CD8-positive, alpha-beta memory T cell (primary cell): ENCODE data around the gene FGFR1OP2. TPM values are rescaled to one million over a fixed set of nuclear protein-coding genes. Genes with fewer than 3 reads are reported as not detected.

Experiments used
- CTCF ChIA-PET: fragments of 350-600 bp; sonication (Branson Sonifier 250); formaldehyde crosslinking; loops from one replicate; lab custom pipeline; 2021; ENCODE audit warnings: antibody characterized with exemption; lab: Charles Lee
- POLR2A ChIA-PET: fragments of 350-600 bp; sonication (Branson Sonifier 250); formaldehyde crosslinking; loops from one replicate; lab custom pipeline; 2021; ENCODE audit warnings: antibody characterized with exemption; lab: Charles Lee
- DNase-seq, 5 donors: peaks; one replicate each; pipeline versions ENCODE4 v3.0.0 to v3.0.0-alpha.2; 2020 to 2022; ENCODE audit warnings: mixed read lengths in 1 of 5
- H3K27ac ChIP-seq: one replicate; pipeline ENCODE4 v1.7.0; 2013; ENCODE audit warnings: low read depth, mild to moderate bottlenecking, low read length, moderate library complexity
- H3K27me3 ChIP-seq: 2 replicates; pipeline ENCODE4 v1.7.0; 2013; ENCODE audit warnings: low read length, mild to moderate bottlenecking; ENCODE audit not compliant: insufficient read depth, poor library complexity, severe bottlenecking
- H3K36me3 ChIP-seq: 2 replicates; pipeline ENCODE4 v1.7.0; 2013; ENCODE audit warnings: mild to moderate bottlenecking, low read length, moderate library complexity; ENCODE audit not compliant: insufficient read depth
- H3K4me1 ChIP-seq: 2 replicates; pipeline ENCODE4 v1.7.0; 2013; ENCODE audit warnings: mild to moderate bottlenecking, low read length, moderate library complexity; ENCODE audit not compliant: insufficient read depth
- H3K4me3 ChIP-seq: 2 replicates; pipeline ENCODE4 v1.7.0; 2013; ENCODE audit warnings: mild to moderate bottlenecking, low read length
- H3K9me3 ChIP-seq: 2 replicates; pipeline ENCODE4 v1.7.0; 2013; ENCODE audit warnings: mild to moderate bottlenecking, low read length
- H3K27ac Mint-ChIP-seq, 8 donors: one replicate each; pipeline ENCODE4 v1.8.0; 2020 to 2021; ENCODE audit warnings: mixed read lengths in 8 of 8, mild to moderate bottlenecking in 6 of 8, inconsistent platforms in 3 of 8, moderate library complexity in 3 of 8
- H3K27me3 Mint-ChIP-seq, 2 donors: one replicate each; pipeline ENCODE4 v1.8.0; 2020 to 2021; ENCODE audit warnings: mixed read lengths in 2 of 2, mild to moderate bottlenecking in 1 of 2, moderate library complexity in 1 of 2
- H3K36me3 Mint-ChIP-seq, 3 donors: one replicate each; pipeline ENCODE4 v1.8.0; 2020 to 2021; ENCODE audit warnings: mixed read lengths in 3 of 3, inconsistent platforms in 1 of 3, mild to moderate bottlenecking in 1 of 3
- H3K4me1 Mint-ChIP-seq, 3 donors: one replicate each; pipeline ENCODE4 v1.8.0; 2020 to 2021; ENCODE audit warnings: mixed read lengths in 3 of 3, inconsistent platforms in 1 of 3, mild to moderate bottlenecking in 1 of 3
- H3K4me3 Mint-ChIP-seq, 7 donors: one replicate each; pipeline ENCODE4 v1.8.0; 2020 to 2021; ENCODE audit warnings: mixed read lengths in 7 of 7, mild to moderate bottlenecking in 6 of 7, moderate library complexity in 4 of 7, inconsistent platforms in 2 of 7
- H3K9me3 Mint-ChIP-seq, 5 donors: one replicate each; pipeline ENCODE4 v1.8.0; 2020 to 2022; ENCODE audit warnings: mixed read lengths in 5 of 5, mild to moderate bottlenecking in 3 of 5, moderate library complexity in 2 of 5, inconsistent platforms in 1 of 5
- polyA plus RNA-seq: library from polyadenylated mRNA; unstranded; fragments of 300-500 nt; fragmentation: Illumina TruSeq; gene quantifications from one replicate; pipeline ENCODE4 v1.2.3, GENCODE V29; 2021
- total RNA-seq, 2 experiments: library from RNA; stranded (reverse); gene quantifications; one replicate each; pipeline ENCODE4 v1.2.3, GENCODE V29; 2021

The FGFR1OP2 gene
- total and polyA plus RNA-seq, 3 experiments from 2014 or later: 50.4 to 103 (median 54.7) TPM

DNA sequence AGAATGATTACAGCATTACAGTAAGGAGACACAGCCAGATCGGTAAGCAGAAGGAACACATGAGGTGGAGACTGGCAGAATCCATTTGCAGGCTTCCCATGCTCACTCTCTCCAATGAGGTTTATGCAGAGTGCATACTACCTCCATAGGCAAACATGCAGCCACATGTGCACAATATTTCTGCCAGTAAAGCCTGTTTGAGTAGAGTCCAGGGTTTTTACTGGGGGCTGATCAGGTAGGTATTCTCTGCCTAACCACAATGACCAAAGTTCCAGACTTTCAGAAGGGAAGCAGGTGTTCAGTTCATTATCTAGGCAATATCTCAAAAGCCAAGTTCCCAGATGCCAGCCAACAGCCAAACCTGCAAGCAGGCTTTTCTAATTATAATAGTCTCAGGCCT lies 31.6 kb upstream of the FGFR1OP2 start:
- Mint-ChIP-seq H3K36me3 (peaks cover 29 to 86% (median 37%) of the 10 kb centered on the region in 3 donors), H3K9me3 (peaks cover 0 to 7% (median 0%) of the 10 kb centered on the region in 5 donors), H3K4me1 (peaks cover 2 to 26% (median 7%) of the 10 kb centered on the region in 3 donors), H3K4me3 (no peak overlapping the region), H3K27ac (peak overlapping the region in 6 of 8 donors; percentile 0 to 61 (median 46)), H3K27me3 (no peaks in the 10 kb centered on the region)
- Histone ChIP-seq H3K4me3 (no peak overlapping the region), H3K27me3 (no peaks in the 10 kb centered on the region), H3K9me3 (no peaks in the 10 kb centered on the region), H3K36me3 (peaks cover 11% of the 10 kb centered on the region), H3K4me1 (no peaks in the 10 kb centered on the region), H3K27ac (no peak overlapping the region)
- ChIA-PET POLR2A (no interaction called here), CTCF (no interaction called here)
- no peak for DNase-seq

DNA sequence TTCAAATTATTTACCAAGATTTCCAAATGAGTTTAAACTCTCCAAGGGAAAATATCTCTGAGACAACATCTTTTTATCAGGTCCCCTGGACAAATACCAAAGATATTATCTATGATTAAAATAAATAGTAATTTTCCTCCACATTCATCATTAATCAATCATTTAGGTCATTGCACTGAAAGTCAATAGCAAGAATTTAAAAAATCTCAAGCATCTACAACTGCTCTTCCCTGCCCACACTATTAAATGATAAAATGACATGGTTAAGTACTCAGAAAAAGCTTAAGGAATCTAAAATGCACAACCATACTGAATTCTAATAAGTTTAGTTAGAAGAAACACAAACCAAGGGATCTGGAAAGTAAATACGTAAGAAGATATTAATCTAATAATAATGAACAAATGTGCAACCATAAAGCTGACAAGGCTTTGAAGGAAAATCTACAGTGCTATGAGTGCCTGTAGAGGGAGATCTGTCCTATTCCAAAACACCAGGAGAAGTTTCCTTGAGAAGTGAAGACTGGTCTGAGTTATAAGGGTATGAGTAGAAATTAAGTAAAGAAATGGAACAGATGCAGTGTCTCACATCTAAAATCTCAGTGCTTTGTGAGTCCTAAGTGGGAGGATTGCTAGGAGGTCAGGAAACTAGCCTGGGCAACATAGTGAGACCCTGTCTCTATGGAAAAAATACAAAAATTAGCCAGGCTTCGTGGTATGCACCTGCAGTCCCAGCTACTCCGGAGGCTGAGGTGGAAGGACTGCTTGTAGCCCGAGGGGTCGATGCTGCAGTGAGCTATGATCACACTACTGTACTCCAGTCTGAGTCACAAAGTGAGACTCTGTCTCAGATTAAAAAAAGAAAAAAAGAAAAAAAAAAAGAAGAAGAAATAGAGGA lies 19.7 kb upstream of the FGFR1OP2 start:
- Mint-ChIP-seq H3K36me3 (peaks cover 6 to 67% (median 30%) of the 10 kb centered on the region in 3 donors), H3K9me3 (no peaks in the 10 kb centered on the region), H3K27me3 (no peaks in the 10 kb centered on the region), H3K27ac (no peak overlapping the region), H3K4me3 (no peak overlapping the region), H3K4me1 (no peaks in the 10 kb centered on the region)
- Histone ChIP-seq H3K36me3 (peaks cover 12% of the 10 kb centered on the region), H3K27ac (no peak overlapping the region), H3K27me3 (no peaks in the 10 kb centered on the region), H3K4me1 (no peaks in the 10 kb centered on the region), H3K4me3 (no peak overlapping the region), H3K9me3 (no peaks in the 10 kb centered on the region)
- no peak for DNase-seq
- POLR2A ChIA-PET: interaction anchor here (0.7 kb wide), 1 partner anchor 13 kb away, joined by 3 read pairs; no protein-coding TSS in a partner anchor
- CTCF ChIA-PET: interaction anchor here (1.1 to 1.7 kb wide), 3 partner anchors 33 to 63 kb away, joined by 3 to 4 read pairs (median 3); no protein-coding TSS in a partner anchor

DNA sequence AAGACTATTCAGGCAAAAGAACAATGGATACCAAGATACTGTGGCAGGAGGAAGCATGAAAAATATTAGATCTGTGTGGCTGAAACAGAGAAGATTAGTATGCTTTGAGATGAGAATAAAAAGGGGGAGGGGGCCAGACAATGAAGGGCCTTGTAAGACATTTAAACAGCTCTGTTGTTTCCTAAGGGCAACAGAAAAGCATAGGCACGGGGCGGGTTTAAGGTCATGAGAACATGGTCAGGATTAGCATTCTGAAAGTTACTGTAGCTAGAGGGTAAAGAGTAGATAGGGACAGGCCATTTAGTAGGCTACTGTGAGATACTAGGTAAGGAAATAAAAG lies 19.1 kb upstream of the FGFR1OP2 start:
- peaks cover 12% of the 10 kb centered on the region for H3K36me3 ChIP-seq
- DNase-seq: no peak

DNA sequence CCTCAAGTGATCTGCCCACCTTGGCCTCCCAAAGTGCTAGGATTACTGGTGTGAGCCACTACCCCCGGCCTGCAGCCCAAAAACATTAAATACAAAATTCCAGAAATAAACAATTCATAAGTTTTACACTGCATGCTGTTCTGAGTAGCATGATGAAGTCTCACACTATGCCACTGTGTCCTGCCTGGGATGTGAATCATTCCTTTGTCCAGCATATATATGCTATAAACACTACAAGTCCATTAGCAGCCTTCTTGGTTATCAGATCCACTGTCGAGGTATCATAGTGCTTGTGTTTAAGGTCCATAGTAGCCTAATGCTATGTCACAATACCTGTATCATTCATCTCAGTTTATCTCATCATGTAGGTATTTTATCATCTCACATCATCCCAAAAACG lies 16.4 kb upstream of the FGFR1OP2 start:
- H3K9me3 ChIP-seq: no peaks in the 10 kb centered on the region
- no peaks in the 10 kb centered on the region for H3K4me1 ChIP-seq
- H3K27ac Mint-ChIP-seq: no peak overlapping the region
- H3K36me3 Mint-ChIP-seq: peaks cover under 1 to 69% (median 23%) of the 10 kb centered on the region in 3 donors
- DNase-seq: no peak
- peaks cover 0 to 5% (median 0%) of the 10 kb centered on the region in 3 donors for H3K4me1 Mint-ChIP-seq
- H3K4me3 Mint-ChIP-seq: no peak overlapping the region
- no peaks in the 10 kb centered on the region for H3K9me3 Mint-ChIP-seq
- H3K27me3 Mint-ChIP-seq: no peaks in the 10 kb centered on the region
- H3K27me3 ChIP-seq: no peaks in the 10 kb centered on the region
- H3K27ac ChIP-seq: no peak overlapping the region
- ChIA-PET POLR2A (no interaction called here), CTCF (no interaction called here)
- no peak overlapping the region for H3K4me3 ChIP-seq
- peaks cover 11% of the 10 kb centered on the region for H3K36me3 ChIP-seq

More for the DNA sequence above, 19.1 kb upstream of the FGFR1OP2 start:
- H3K4me3 Mint-ChIP-seq: no peak overlapping the region
- ChIA-PET CTCF (interaction anchor here (1.1 to 1.7 kb wide), 3 partner anchors 34 to 62 kb away, joined by 3 to 4 read pairs (median 3); no protein-coding TSS in a partner anchor), POLR2A (interaction anchor here (0.5 kb wide), 1 partner anchor 96 kb away, joined by 3 read pairs; no protein-coding TSS in a partner anchor)
- no peaks in the 10 kb centered on the region for H3K4me1 Mint-ChIP-seq
- no peaks in the 10 kb centered on the region for H3K27me3 ChIP-seq
- no peaks in the 10 kb centered on the region for H3K9me3 Mint-ChIP-seq
- H3K27ac Mint-ChIP-seq: peak overlapping the region in 1 of 8 donors; percentile 42
- H3K4me3 ChIP-seq: no peak overlapping the region
- no peaks in the 10 kb centered on the region for H3K4me1 ChIP-seq
- H3K9me3 ChIP-seq: no peaks in the 10 kb centered on the region
- no peaks in the 10 kb centered on the region for H3K27me3 Mint-ChIP-seq
- H3K27ac ChIP-seq: no peak overlapping the region
- H3K36me3 Mint-ChIP-seq: peaks cover 6 to 69% (median 29%) of the 10 kb centered on the region in 3 donors

DNA sequence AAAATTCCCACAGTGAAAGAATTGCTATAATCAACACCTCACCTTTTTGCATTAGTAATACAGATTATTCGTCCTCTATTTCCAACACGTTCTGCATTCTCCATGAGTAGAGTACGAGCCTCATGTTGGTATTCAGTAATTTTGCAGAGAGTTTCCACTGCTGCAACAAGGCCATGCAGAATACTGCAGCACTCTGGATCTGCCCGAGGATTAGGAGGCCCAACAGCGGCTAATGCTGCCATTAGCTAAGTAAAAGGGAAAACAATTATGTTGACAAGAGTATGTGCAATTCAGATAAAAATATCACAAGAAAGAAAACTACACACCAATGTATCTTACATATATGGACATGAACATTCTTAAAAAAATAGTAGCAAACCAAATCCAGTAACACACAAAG lies 9.6 kb upstream of the FGFR1OP2 start:
- peaks cover 15 to 70% (median 20%) of the 10 kb centered on the region in 3 donors for H3K36me3 Mint-ChIP-seq

DNA sequence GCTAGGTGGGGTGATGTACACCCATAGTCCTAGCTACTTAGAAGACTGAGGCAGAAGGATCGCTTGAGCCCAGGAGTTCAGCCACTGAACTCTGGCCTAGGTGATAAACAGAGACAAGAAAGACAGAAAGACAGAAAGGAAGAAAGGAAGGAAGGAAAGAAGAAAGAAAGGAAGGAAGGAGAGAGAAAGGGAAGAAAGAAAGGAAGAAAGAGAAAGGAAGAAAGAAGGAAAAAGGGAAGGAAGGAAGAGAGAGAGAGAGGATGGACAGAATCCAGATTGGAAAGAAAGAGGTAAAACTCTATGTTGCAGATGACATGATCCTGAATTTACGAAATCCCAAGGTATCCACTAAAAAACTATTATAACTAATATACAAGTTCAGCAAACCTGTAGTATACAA lies 8.7 kb upstream of the FGFR1OP2 start:
- Mint-ChIP-seq H3K27me3 (no peaks in the 10 kb centered on the region), H3K36me3 (peaks cover 15 to 65% (median 20%) of the 10 kb centered on the region in 3 donors), H3K4me3 (no peak overlapping the region), H3K27ac (peak overlapping the region in 6 of 8 donors; percentile 4 to 88 (median 58)), H3K9me3 (no peaks in the 10 kb centered on the region), H3K4me1 (peaks cover 37 to 60% (median 54%) of the 10 kb centered on the region in 3 donors)
- ChIA-PET CTCF (interaction anchor here (0.6 kb wide), 1 partner anchor 84 kb away, joined by 3 read pairs; the partner anchor contains the start of gene TM7SF3), POLR2A (no interaction called here)
- H3K27ac ChIP-seq: no peak overlapping the region
- no peaks in the 10 kb centered on the region for H3K9me3 ChIP-seq
- H3K36me3 ChIP-seq: peaks cover 17% of the 10 kb centered on the region
- H3K4me1 ChIP-seq: peaks cover 16% of the 10 kb centered on the region
- DNase-seq: no peak
- H3K4me3 ChIP-seq: no peak overlapping the region
- no peaks in the 10 kb centered on the region for H3K27me3 ChIP-seq

More for the DNA sequence above, 9.6 kb upstream of the FGFR1OP2 start:
- H3K4me3 ChIP-seq: no peak overlapping the region
- no peak overlapping the region for H3K27ac ChIP-seq
- H3K27me3 ChIP-seq: no peaks in the 10 kb centered on the region
- no peaks in the 10 kb centered on the region for H3K27me3 Mint-ChIP-seq
- POLR2A ChIA-PET: no interaction called here
- no peaks in the 10 kb centered on the region for H3K9me3 Mint-ChIP-seq
- CTCF ChIA-PET: no interaction called here
- no peak overlapping the region for H3K4me3 Mint-ChIP-seq
- no peak for DNase-seq
- peak overlapping the region in 1 of 8 donors; percentile 32 for H3K27ac Mint-ChIP-seq
- H3K4me1 ChIP-seq: peaks cover 12% of the 10 kb centered on the region
- H3K9me3 ChIP-seq: no peaks in the 10 kb centered on the region
- peaks cover 30 to 51% (median 45%) of the 10 kb centered on the region in 3 donors for H3K4me1 Mint-ChIP-seq
- H3K36me3 ChIP-seq: peaks cover 17% of the 10 kb centered on the region

DNA sequence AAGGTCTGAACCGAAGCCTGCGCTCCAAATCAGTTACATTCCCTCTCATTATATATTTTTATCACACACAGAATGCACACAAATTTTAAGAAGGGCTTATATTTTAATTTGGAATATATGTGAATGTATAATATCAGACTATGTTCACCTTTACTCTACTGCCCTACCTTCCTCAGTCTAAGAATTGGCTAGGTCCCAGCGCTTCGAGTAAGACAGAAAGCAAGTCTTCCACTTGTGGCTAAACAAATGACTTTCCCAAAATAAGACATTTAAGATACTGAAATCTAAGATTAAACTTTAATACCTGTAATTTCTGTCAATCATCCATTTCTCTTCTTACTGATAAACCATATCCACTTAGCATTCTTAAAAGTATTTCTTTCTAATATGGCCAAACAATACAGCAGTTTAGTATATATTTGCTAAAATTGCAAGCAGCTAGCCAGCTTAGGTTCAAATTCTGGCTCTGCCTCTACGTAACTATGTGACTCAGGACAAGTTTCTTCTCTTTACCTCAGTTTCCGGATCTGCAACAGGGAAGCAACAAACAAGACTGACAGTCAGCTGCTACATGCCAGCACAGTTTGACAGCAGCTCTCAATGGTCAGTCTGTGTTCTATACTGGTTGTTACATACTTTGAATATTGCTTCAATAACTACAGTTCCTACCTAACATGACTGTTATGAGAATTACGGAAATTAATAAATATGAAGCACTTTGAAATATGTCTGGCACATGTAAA lies 2.5 kb upstream of the FGFR1OP2 start:
- Mint-ChIP-seq H3K27me3 (peaks cover 0 to 2% of the 10 kb centered on the region in 2 donors), H3K27ac (peak overlapping the region; percentile 86 to 99 (median 96)), H3K36me3 (peaks cover 0 to 43% (median 5%) of the 10 kb centered on the region in 3 donors), H3K4me1 (peaks cover 68 to 81% (median 70%) of the 10 kb centered on the region in 3 donors), H3K9me3 (no peaks in the 10 kb centered on the region), H3K4me3 (peak overlapping the region; percentile 8 to 98 (median 97))
- Histone ChIP-seq H3K4me1 (peaks cover 48% of the 10 kb centered on the region), H3K27ac (peak overlapping the region; percentile 91), H3K27me3 (no peaks in the 10 kb centered on the region), H3K36me3 (no peaks in the 10 kb centered on the region), H3K4me3 (peak overlapping the region; percentile 46), H3K9me3 (no peaks in the 10 kb centered on the region)
- ChIA-PET POLR2A (interaction anchor here (0.7 kb wide), 1 partner anchor 36 kb away, joined by 3 read pairs; no protein-coding TSS in a partner anchor), CTCF (interaction anchor here (0.7 to 1.3 kb wide), 3 partner anchors 10 to 80 kb away, joined by 3 read pairs; no protein-coding TSS in a partner anchor)
- DNase-seq: no peak
